ENCODE results near the gene BECN2.
"Not testable (repeated sequence)": the region's sequence is repeated elsewhere in the genome, so short reads cannot be mapped to it uniquely, and the experiment has no call there.

Gene BECN2

DNA sequence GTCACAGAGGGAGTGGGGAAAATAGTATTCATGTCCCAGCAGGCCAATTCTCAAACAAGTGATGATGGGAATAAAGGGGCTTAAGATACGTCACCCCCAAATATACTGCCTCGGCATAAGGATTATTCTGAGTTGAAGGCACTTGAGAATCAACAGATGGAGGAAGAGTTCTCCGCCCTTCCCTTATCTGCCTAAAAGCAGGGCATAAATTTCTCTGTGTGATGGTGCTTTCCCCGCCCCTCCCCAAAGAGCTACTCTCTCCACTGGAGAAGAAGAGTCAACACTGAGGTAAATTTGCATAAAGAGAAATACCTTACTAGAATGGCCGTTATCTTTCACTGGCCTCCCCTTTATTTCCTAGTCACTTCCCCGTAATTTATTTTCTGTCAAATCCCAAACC lies 18.7 kb downstream of the BECN2 start:
- no peak for DNase-seq (ENCODE audit: low read depth in 2 of 2, low spot score in 1 of 2)

DNA sequence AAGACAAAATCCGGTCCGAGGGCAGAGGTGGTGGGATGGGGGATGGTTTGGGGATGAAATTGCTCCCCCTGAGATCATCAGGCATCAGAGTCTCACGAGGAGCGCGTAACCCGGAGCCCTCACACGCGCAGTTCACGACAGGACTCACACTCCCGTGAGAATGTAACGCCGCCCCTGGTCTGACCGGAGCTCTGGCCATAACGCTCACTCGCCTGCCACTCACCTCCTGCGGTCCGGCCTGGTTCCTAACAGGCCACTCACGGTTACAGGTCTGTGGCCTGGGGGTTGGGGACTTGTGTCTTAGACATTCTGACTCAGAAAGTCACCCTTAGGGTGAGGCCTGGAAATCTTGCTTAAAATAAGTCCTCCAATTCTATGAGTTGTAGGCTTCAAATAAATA lies 21.5 kb downstream of the BECN2 start:
- DNase-seq (ENCODE audit: low read depth in 2 of 2, low spot score in 1 of 2): no peak

DNA sequence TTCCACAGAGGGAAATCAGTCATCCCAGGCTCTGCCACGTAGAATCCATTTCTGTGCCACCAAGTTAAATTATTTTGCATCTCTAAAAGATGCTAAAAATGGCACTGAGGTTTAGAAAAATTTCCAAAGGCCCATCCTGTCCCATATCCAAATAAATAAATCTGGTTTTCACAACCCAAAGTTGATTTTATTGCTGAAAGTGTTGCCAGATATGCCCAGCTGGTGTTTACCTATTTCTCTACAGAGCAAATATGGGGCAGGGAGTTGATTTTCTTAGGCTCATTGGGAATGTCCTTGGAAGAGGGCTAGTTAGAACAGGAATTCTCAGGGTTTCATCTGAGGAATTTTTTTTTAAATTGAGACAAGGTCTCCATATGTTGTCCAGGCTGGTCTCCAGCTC lies 22.4 kb downstream of the BECN2 start:
- DNase-seq (ENCODE audit: low read depth in 2 of 2, low spot score in 1 of 2): no peak

DNA sequence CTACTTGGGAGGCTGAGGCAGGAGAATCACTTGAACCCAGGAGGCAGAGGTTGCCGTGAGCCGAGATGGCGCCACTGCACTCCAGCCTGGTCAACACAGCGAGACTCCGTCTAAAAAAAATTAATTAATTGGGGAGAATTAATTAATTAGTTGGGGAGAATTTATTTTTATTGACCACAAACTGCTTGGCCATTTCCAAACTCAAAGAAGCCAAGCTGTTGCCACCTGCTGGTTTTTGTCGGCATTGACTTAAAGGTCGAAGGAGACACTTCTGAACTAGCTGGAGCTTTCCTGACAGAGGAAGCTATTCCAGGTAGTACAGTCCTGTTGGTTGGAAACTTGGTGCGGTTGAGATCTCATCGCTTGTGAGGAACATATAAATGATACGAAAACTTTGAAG lies 28.2 kb downstream of the BECN2 start:
- no peak for DNase-seq (ENCODE audit: low read depth in 2 of 2, low spot score in 1 of 2)

DNA sequence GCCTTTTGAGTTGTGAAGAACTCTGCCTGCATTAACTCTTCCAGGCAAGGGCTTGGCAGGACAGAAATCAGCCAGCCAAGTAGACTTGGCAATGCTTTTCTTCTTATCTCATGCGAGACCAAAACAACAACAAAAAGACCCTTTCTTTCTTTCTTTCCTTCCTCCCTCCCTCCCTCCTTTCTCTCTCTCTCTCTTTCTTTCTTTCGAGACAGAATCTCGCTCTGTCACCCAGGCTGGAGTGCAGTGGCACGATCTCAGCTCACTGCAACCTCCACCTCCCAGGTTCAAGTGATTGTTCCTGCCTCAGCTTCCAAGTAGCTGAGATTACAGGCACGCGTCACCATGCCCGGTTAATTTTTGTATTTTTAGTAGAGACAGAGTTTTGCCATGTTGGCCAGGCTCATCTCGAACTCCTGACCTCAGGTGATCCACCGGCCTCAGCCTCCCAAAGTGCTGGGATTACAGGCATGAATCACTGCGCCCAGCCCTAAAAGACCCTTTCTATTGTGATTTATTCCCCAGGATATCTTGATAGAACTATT lies 30.9 kb downstream of the BECN2 start:
- not testable (repeated sequence) for DNase-seq (ENCODE audit: low read depth in 2 of 2, low spot score in 1 of 2)

DNA sequence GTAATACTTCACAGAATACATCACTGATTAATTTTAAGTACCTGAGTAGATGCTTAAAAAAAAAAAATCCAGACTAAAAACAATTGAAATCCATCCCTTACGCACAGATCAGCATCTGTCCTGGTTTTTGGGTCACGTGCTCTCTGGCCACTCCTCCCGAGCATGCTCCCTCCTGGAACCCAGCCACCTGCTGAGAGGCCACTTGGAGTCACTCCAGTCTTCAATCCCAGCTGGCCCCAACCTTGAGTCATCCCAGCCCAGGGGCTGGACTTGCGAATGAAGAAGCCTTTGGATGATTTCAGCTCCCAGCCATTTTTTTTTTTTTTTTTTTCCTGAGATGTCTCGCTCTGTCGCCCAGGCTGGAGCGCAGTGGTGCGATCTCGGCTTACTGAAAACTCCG lies 32.5 kb downstream of the BECN2 start:
- DNase-seq (ENCODE audit: low read depth in 2 of 2, low spot score in 1 of 2): no peak

DNA sequence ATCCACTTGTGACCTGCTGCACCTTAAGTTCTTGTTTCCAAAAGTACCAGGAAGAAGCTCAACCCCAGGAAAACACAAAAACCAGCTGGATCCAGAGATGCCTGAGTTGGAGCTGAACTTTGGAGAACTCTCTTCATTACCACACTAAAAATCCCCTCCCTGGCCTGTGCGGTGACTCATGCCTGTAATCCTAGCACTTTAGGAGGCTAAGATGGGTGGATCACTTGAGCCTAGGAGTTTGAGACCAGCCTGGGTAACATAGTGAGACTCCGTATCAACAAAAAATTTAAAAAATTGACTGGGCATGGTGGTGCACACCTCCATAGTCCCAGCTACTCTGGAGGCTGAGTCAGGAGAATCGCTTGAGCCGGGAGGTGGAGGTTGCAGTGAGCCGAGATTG lies 35.2 kb downstream of the BECN2 start:
- DNase-seq (ENCODE audit: low read depth in 2 of 2, low spot score in 1 of 2): no peak

DNA sequence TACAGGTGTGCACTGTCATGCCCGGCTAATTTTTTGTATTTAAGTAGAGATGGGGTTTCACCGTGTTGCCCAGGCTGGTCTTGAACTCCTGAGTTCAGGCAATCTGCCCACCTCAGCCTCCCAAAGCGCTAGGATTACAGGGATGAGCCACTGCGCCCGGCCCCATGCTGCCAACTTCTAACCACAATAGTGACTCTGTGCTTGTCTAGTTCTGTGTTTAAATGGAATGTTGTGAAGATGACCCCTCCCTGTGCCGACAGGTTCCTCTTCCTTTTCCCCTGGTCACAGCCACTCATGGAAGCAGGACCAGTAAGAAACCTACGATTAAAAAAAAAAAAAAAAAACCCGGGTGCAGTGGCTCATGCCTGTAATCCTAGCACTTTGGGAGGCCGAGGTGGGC lies 36.6 kb downstream of the BECN2 start:
- DNase-seq (ENCODE audit: low read depth in 2 of 2, low spot score in 1 of 2): no peak

DNA sequence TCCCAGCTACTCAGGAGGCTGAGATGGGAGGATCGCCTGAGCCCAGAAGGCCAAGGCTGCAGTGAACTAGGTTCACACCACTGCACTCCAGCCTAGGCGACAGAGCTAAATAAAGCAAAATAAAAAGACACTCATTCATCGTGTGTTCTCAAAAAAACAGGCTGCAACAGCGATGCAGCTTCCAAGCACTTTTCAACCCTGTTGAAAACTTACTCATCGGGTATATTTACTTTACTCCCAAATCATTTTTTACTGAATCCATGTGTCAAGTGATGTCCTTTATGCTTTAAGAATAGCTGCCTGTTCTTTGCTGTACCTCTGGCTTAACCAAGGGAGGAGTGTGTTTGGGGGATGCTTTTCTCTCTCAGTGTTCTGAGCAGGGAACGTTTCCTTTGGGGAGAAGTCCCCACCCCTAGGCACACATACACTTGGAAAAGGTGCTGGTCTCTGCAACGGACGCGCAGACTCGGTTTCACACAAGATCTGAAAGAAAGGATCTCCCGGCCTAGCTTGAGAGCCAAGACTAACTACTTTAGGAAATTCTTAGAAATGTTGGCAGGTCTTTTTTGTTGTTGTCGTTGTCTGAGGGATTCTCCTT lies 39.9 kb downstream of the BECN2 start:
- DNase-seq (ENCODE audit: low read depth in 2 of 2, low spot score in 1 of 2): no peak

DNA sequence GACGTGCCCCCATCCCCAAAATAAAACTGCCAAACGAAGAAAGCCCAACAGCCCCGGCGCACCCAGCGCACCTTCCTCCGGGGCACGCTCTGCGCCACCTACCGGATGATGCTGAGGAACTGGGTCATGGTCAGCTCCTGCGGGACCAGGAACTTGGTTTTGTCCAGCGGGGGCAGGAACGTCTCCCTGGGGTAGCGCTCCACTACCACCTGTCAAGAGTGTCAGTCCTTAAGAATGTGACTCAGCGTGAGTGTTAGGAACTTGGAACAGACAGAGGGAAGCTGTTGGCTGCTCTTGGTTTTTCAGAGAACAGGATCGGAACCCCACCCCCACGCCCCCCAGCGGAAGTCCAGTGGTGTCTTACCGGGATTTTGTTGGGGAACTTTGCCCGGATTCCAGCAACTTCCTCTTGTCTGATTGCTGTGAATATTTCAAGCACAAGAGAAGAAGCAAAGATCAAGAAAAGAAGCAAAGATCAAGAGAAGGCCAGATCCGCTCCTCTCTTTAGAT lies 40.9 kb downstream of the BECN2 start:
- peak in 1 of 2 donors; percentile 3 for DNase-seq (ENCODE audit: low read depth in 2 of 2, low spot score in 1 of 2)

DNA sequence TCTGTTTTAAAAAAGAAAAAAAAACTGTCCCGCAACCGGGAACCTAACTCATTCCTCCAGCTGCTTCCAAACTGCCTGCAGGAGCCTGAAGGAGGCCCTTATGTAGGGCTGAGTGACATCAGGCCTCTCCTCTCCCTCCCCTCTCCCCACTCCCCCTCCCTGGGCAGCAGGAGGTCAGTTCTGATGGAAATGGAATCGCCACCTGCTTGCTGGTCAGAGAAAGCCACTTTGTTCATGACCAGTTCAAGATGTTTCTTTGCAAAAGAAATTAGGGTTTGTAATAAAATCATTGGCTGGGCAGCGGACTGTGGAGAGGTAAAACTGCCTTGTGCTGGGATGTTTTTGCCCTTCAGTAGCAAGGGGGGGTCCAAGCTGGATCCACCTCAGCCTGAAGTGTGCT lies 41.5 kb downstream of the BECN2 start, which contains the start of gene MAP1LC3C:
Gene MAP1LC3C (minus strand): TSS at position 73 of the 400 bp plus-strand sequence. CDS start 90 bp downstream, outside the sequence.
- no peak for DNase-seq (ENCODE audit: low read depth in 2 of 2, low spot score in 1 of 2)

DNA sequence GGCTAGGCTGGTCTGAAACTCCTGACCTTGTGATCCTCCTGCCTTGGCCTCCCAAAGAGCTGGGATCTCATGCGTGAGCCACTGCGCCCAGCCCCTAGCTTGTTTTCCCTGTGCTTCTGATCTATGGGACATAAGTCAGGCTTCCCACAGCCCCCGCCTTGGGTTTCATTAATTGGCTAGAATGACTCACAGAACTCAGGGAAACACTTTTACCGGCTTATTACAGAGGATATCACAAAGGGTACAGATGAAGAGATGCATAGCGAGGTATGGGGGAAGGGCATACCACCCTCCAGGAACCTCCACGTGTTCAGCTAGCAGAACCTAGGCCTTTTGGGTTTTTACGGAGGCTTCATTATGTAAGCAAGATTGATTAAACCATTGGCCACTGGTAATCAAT lies 42.9 kb downstream of the BECN2 start:
- no peak for DNase-seq (ENCODE audit: low read depth in 2 of 2, low spot score in 1 of 2)

DNA sequence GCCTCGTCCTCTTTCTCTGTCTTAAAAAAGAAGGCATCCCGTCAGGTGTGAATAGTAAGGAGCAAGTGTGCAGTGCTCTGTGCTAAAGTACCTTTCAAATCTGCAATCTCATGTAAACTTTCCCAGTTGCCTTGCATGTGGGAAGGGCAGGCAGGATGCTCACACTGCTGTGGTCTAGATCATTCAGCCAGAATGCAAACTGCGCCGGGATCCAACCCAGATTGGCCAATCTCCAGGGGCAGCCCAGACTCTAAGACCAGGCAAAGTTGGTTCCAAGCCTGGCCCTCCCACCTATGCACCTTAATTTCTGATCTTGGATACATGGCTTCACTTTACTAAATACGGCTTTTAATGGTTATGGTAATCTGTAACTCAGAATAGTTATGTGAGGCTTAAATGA lies 44.5 kb downstream of the BECN2 start:
- DNase-seq (ENCODE audit: low read depth in 2 of 2, low spot score in 1 of 2): no peak

DNA sequence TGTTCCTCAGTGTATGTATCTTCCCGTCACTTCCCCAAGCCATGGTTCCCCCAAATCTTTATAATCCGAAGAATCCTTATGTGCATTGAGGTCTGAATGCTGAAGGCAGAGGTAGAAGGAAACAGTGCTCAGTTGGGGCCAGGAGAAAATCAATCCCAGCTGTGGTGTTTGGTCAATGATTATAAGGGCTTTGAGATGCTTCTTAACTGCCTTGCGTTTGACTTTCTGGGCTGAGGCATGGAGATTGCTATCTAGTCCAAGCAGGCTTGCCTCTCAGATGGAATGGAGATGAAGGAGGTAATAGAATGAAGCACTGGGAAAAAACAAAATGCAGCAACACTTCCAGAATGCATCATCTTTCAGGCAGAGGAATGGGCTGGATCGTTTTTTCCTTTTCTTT lies 44.9 kb downstream of the BECN2 start:
- DNase-seq (ENCODE audit: low read depth in 2 of 2, low spot score in 1 of 2): no peak

DNA sequence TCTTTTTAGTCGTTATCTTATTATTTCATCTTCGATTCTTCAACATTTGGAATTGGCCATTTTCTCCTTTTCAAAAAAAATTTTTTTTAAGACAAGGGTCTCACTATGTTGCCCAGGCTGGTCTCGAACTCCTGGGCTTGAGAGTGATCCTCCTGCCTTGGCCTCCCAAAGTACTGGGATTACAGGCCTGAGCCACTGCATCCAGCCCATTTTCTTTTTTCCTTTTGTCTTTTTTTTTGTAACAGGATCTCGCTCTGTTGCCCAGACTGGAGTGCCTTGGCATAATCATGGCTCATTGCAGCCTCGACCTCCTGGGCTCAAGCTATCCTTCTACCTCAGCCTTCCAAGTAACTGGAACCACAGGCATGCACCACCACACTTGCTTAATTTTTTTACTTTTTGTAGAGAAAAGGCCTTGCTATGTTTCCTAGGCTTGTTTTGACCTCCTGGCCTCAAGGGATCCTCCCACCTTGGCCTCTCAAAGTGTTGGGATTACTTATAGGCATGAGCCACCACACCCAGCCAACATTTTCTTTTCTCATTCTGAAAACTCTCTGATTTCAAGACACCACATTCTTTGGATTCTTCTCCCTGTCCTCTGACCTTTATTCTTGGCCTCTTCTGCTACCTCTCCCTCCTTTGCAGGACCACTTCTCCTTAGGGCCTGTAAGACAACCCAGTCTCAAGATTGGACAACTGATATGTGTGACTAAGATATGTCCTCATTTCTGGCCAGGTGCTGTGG lies 47.4 kb downstream of the BECN2 start:
- no peak for DNase-seq (ENCODE audit: low read depth in 2 of 2, low spot score in 1 of 2)

DNA sequence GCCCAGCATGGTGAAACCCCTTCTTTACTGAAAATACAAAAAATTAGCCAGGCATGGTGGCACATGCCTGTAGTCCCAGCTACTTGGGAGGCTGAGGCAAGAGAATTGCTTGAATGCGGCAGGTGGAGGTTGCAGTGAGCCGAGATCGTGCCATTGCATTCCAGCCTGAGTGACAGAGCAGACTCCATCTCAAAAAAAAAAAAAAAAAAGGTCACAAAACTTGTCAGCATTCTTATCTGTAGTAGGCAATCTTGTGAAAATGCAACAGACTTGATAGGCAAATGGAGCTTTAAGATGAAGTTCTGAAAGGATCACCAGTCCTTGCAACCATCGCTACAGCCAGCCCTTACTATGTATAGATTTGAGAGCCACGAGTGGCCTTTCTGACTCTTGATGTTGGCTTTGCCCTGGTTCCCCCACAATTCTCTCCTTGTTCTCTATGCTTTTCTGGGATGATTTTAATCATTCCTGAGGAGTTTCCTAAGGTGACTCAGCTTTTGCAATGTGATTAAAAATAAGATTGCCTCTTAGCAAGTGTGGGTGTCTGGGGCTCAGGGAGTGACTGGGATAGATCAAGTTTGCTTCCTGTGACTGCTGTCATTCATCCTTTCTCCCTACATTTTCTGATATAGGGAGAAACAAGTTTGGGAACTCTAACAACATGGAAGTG lies 48.4 kb downstream of the BECN2 start:
- DNase-seq (ENCODE audit: low read depth in 2 of 2, low spot score in 1 of 2): no peak

DNA sequence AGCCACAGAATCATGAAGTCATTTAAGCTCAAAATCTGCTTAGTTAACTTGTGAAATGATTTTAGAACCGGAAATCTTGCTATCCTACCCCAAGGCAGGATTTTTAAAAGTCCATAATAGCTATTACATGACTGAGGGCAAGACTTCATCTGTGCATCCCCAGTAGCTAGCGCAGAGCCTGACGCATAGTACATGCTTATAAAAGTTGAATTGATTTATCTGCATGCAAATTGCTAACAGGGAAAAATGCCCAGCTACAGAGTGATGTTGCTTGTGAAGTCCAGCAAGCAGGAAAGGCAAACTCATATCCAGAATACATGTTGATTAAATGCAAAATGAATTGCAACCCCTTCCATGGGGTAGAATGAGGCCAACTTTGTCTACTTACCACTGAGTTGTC lies 49.4 kb downstream of the BECN2 start:
- DNase-seq (ENCODE audit: low read depth in 2 of 2, low spot score in 1 of 2): no peak

Data from stimulated activated CD8-positive, alpha-beta memory T cell treated with anti-CD3 and anti-CD28 coated beads, Interleukin-4, amount 100 ng/mL, for 4 hours (primary cell).